ENCODE results near the gene DPEP2NB. TPM values are rescaled to one million over a fixed set of nuclear protein-coding genes. Genes with fewer than 3 reads are reported as not detected.
"Not testable (repeated sequence)": the region's sequence is repeated elsewhere in the genome, so short reads cannot be mapped to it uniquely, and the experiment has no call there.

The DPEP2NB gene
- not detected for polyA plus RNA-seq (ENCODE audit: insufficient read length in 3 of 3)
- long read RNA-seq, donor 1: 0 reads
- long read RNA-seq, donor 2: 0 reads
- long read RNA-seq, donor 3: 0 reads
- long read RNA-seq, donor 4: 0 reads
- long read RNA-seq, donor 5: 0 reads
- long read RNA-seq, donor 6: 0 reads
- long read RNA-seq, donor 7: 0 reads
- long read RNA-seq, donor 8: 0 reads
- long read RNA-seq, donor 9: 0 reads
- long read RNA-seq, donor 10: 0 reads
- long read RNA-seq, donor 11: 0 reads
- long read RNA-seq, donor 12: 0 reads
- long read RNA-seq, donor 13: 0 reads
- long read RNA-seq, donor 14: 0 reads
- long read RNA-seq, donor 15: 0 reads
- long read RNA-seq, donor 16: 0 reads

- no peak for DNase-seq (ENCODE audit: extremely low read depth in 1 of 11, low read depth in 9 of 11, low spot score in 4 of 11)
These were observed at the start of gene DPEP2NB for GRCh38 chr16:68015681-68016080. DPEP2NB (minus strand) TSS chr16:68015911; CDS start chr16:68015770, 141 bp downstream.

- DNase-seq (ENCODE audit: extremely low read depth in 1 of 11, low read depth in 9 of 11, low spot score in 4 of 11): peak in 2 of 11 donors; percentile 21 to 38
These were observed 49.2 kb upstream of the DPEP2NB start for GRCh38 chr16:68064791-68065365.

- DNase-seq (ENCODE audit: extremely low read depth in 1 of 11, low read depth in 9 of 11, low spot score in 4 of 11): no peak
These were observed 47.2 kb upstream of the DPEP2NB start for GRCh38 chr16:68062910-68063393.

GRCh38 chr16:68061396-68061795, 45.7 kb upstream of the DPEP2NB start:
- DNase-seq (ENCODE audit: extremely low read depth in 1 of 11, low read depth in 9 of 11, low spot score in 4 of 11): no peak

- no peak for DNase-seq (ENCODE audit: extremely low read depth in 1 of 11, low read depth in 9 of 11, low spot score in 4 of 11)
These were observed 44.1 kb upstream of the DPEP2NB start for GRCh38 chr16:68059804-68060203.

GRCh38 chr16:68055395-68055794, 39.7 kb upstream of the DPEP2NB start:
- DNase-seq (ENCODE audit: extremely low read depth in 1 of 11, low read depth in 9 of 11, low spot score in 4 of 11): no peak

- no peak for DNase-seq (ENCODE audit: extremely low read depth in 1 of 11, low read depth in 9 of 11, low spot score in 4 of 11)
These were observed 33.7 kb upstream of the DPEP2NB start for GRCh38 chr16:68049449-68049848.

- no peak for DNase-seq (ENCODE audit: extremely low read depth in 1 of 11, low read depth in 9 of 11, low spot score in 4 of 11)
These were observed 32.3 kb upstream of the DPEP2NB start for GRCh38 chr16:68047987-68048386.

- no peak for DNase-seq (ENCODE audit: extremely low read depth in 1 of 11, low read depth in 9 of 11, low spot score in 4 of 11)
These were observed 30.4 kb upstream of the DPEP2NB start for GRCh38 chr16:68046106-68046505.

GRCh38 chr16:68041783-68042182, 26.1 kb upstream of the DPEP2NB start:
- no peak for DNase-seq (ENCODE audit: extremely low read depth in 1 of 11, low read depth in 9 of 11, low spot score in 4 of 11)

GRCh38 chr16:68040506-68041288, 25.0 kb upstream of the DPEP2NB start:
- peak in 9 of 11 donors; percentile 30 to 54 (median 35) for DNase-seq (ENCODE audit: extremely low read depth in 1 of 11, low read depth in 9 of 11, low spot score in 4 of 11)

- no peak for DNase-seq (ENCODE audit: extremely low read depth in 1 of 11, low read depth in 9 of 11, low spot score in 4 of 11)
These were observed 22.3 kb upstream of the DPEP2NB start for GRCh38 chr16:68037841-68038597.

- no peak for DNase-seq (ENCODE audit: extremely low read depth in 1 of 11, low read depth in 9 of 11, low spot score in 4 of 11)
These were observed 19.5 kb upstream of the DPEP2NB start for GRCh38 chr16:68035227-68035626.

GRCh38 chr16:68033101-68033500, 17.4 kb upstream of the DPEP2NB start:
- DNase-seq (ENCODE audit: extremely low read depth in 1 of 11, low read depth in 9 of 11, low spot score in 4 of 11): no peak

GRCh38 chr16:68031951-68032350, 16.2 kb upstream of the DPEP2NB start:
- DNase-seq (ENCODE audit: extremely low read depth in 1 of 11, low read depth in 9 of 11, low spot score in 4 of 11): no peak

- not testable (repeated sequence) for DNase-seq (ENCODE audit: extremely low read depth in 1 of 11, low read depth in 9 of 11, low spot score in 4 of 11)
These were observed 14.4 kb upstream of the DPEP2NB start for GRCh38 chr16:68030108-68030507.

- no peak for DNase-seq (ENCODE audit: extremely low read depth in 1 of 11, low read depth in 9 of 11, low spot score in 4 of 11)
These were observed 13.3 kb upstream of the DPEP2NB start for GRCh38 chr16:68028996-68029395.

- DNase-seq (ENCODE audit: extremely low read depth in 1 of 11, low read depth in 9 of 11, low spot score in 4 of 11): peak; percentile 81 to 93 (median 89)
These were observed 7.2 kb upstream of the DPEP2NB start, which contains the start of the genes DDX28 and DUS2 for GRCh38 chr16:68022728-68023537. DDX28 (minus strand) TSS chr16:68023232; CDS start chr16:68023202, 30 bp downstream. DUS2 (plus strand) TSS chr16:68023284; CDS start chr16:68038024, 14,740 bp downstream.
